HUDEP-2 (cell line): ENCODE results near the gene AIFM2.
A peak's percentile ranks its signal among the peaks of the same experiment; 100 is the strongest.
"Not testable (repeated sequence)": the region's sequence is repeated elsewhere in the genome, so short reads cannot be mapped to it uniquely, and the experiment has no call there.

ENCODE experiments used
- DNase-seq, 76 experiments: peaks; one replicate each; lab custom pipeline; 2025; ENCODE audit not compliant: unreplicated experiment in 76 of 76; lab: John Stamatoyannopoulos, UW

Gene AIFM2

DNA sequence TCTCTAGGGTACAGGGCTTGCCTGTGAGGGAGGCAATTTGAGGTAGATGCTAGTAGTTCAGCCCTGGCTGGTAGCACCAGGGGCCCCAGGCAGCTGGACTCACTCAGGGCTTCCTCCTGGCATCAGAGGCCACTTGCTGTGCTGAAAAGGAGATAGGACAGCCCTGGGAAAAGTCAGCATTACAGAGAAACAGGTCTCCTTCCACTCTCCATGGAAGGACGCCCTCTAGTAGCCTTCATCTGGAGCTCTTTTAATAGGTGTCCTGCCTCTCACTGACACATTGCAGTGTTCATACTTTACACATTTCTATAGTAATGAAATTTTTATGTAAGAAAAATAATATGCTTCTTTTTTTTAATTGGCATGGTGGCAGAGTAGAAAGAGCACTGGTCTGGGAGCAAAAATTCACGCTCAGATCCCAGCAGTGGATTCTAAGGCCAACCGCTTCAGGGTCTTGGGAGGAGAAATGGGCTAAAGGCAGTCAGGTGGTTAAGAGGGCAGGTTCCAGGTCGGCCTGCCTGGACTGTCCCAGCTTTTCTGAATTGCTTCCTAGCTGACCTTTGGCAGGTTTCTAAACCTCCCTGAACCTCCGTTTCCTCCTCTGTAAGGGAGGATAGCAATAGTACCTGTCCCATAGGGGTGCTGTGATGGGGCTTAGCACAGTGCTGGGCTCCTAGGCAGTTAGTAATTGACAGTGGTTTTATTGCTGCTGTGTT is 35.8 kb downstream of the AIFM2 start:
- DNase-seq = peak in 1 of 76 experiments; percentile 14

- no peak for DNase-seq
Measured at GRCh38 chr10:70096016-70096704, 36.5 kb downstream of the AIFM2 start.

DNA sequence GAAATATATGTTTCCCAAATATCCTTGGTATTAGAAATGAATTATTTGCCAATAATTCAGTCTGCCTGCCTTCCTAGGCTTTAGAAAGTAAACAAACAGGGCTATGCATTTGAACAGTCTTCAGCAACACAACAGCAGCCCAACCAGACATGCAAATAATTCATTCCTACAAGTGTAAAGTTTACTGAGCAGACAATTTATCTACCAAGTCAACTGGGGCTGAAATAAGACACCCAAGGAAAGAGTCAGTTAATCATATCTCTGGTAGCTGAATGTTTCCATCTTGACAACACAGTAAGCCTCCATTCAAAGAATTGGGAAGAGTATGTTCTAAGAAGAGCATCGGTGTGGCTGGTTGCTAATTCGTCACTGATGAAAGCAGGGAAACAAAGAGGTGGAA is 38.4 kb downstream of the AIFM2 start:
- no peak for DNase-seq

GRCh38 chr10:70093335-70093944 is 39.2 kb downstream of the AIFM2 start:
- DNase-seq = no peak

GRCh38 chr10:70092389-70092718 is 40.3 kb downstream of the AIFM2 start:
- no peak for DNase-seq

DNA sequence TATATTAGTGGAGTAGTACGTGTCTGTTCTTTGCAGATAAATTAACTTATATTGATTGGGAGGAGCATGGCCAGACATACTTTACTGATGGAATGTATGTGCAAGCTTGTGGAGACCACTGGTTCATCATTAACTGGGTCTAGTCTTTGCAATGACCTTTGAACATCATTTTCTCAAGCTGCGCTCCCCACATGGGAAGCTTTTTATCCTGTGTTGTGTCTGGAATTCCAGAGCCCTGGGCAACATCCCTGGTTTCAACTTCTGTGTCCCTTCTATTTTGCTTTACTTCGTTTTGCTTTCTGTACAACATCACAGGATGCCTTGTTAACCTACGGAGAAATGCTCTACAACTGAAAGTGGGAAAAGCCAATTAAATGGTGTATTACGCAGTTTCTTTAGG is 41.7 kb downstream of the AIFM2 start:
- no peak for DNase-seq

DNA sequence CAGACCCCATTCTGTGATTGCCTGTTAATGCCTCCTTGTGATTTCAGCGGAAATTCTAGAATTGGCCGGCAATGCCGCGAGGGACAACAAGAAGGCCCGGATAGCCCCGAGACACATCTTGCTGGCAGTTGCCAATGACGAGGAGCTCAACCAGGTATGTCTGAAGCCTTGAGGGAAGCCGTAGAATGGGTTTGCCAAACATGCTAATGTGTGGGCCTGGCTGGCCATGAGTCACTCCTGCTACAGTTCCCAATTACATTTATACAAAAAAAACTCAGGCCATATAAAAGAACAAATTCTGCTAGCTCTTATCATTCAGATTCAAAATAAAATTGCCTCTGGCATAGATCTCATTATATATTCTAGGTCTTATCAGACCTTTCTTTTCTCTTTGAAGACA is 42.6 kb downstream of the AIFM2 start:
- no peak for DNase-seq

- no peak for DNase-seq
Measured at GRCh38 chr10:70088308-70088698, 44.3 kb downstream of the AIFM2 start.

- DNase-seq = no peak
Measured at GRCh38 chr10:70087616-70088307, 44.9 kb downstream of the AIFM2 start.

GRCh38 chr10:70085975-70086613 is 46.5 kb downstream of the AIFM2 start:
- no peak for DNase-seq

DNA sequence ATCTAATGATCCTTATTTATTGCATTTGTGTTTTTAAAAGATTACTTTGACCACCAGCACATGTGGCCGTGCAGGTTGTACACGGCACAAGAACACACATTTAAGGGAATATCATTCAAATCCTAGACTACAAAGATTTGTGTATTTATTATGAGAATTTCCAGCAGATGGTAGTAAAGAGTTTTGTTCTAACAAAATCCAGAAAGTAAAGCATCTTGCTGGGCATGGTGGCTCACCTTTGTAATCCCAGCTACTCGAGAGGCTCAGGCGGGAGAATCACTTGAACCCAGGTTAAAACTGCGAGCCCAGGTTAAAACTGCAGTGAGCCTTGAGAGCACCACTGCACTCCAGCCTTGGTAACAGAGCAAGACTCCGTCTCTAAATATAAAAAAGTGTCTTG is 48.4 kb downstream of the AIFM2 start:
- DNase-seq = no peak

GRCh38 chr10:70080789-70081188 is 51.8 kb downstream of the AIFM2 start:
- not testable (repeated sequence) for DNase-seq

DNA sequence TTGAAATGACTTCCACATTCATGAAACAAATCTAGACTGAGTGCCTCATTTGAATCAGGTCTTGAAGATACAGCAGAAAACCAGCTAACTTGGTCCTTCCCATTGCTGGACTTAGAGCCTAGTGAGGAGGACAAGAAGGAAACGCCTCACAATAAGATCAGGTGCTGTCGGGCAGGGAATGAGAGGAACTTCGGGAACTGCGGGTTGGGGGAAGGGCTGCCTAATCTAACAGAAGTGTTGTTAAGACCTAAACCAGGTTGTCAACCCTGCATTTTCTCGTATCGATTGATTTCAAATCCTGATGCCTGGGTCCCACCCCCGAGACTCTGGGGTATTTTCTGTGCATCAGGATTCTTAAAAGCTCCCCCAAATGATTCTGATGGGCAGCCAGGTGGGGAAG is 53.7 kb downstream of the AIFM2 start:
- no peak for DNase-seq

GRCh38 chr10:70078329-70078728 is 54.3 kb downstream of the AIFM2 start:
- DNase-seq = no peak

GRCh38 chr10:70074971-70075370 is 57.7 kb downstream of the AIFM2 start:
- DNase-seq = no peak

DNA sequence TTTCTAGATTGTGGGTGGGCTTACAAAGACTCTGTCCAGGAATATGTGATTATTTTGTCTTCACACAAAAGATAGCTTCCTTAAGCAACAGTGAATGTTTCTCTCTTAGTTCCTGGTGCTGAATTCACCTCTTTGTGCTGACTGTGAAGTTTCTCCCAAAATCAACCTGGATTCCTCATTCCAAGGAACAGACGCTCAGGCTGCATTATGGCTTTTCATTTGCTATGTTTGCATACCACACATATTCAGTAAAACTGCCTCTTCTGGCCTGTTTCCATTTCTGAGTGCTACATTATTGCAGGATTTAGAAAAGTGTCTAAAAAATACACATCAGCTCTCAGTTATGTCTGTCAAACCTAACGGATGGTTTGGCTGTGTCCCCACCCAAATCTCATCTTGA is 58.5 kb downstream of the AIFM2 start:
- DNase-seq = no peak

DNA sequence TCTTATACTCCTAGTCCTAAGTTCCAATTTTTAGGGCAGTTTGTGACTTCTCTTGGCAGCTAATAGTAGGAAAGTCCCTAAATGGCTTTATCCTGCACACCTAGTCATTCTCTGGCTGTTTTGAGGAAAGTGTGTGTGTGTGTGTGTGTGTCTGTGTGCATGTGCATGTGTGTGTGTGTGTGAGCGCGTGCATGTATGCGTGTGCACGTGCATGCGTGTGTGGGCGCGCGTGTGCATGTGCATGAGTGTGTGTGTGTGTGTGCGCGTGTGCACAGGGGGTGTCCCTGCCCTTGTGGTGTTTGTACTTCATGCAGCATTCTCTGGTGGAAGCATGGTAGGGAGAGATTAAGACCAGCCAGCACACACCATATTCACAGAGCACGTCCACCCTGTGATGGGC is 61.8 kb downstream of the AIFM2 start:
- no peak for DNase-seq

DNA sequence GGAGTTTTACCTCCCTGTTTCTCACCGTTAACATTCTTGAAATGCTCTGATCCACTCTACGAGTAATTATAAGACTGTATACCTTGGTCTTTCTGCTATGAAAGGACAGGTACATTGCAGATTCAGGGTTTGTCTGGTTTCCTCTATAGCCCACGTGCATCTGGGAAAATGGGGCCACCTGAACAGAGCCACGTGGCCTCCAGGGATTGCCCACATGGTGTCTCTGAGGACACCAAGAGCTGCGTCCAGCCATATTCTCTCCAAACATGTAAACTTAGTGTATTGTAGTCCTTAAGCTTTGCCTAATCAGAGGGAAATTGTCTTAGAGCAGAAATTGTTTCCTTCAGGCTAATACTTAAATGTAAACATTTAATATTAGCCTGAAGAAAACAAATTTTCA is 63.3 kb downstream of the AIFM2 start:
- no peak for DNase-seq

- DNase-seq = no peak
Measured at GRCh38 chr10:70068925-70069324, 63.7 kb downstream of the AIFM2 start.

DNA sequence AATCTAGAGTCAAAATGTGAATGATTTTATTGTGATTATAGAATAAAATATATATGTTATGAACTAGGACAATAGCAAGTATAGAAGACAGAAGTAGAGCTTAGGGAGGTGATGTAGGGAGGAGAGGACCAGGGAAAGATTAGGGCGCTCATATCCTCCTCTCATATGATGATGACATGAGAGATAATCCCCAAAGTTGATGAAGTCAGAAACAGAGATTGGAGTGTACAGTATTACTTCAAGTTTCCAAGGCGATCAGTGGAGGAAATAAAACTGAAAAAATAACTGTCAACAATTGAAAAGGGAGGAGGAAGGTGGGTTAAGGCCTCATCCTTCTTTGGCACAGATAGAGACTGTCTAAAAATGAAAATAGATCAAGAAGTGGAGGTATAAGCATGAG is 65.0 kb downstream of the AIFM2 start:
- no peak for DNase-seq

- no peak for DNase-seq
Measured at GRCh38 chr10:70066190-70066589, 66.4 kb downstream of the AIFM2 start.
